IPS-18c (cell line): ENCODE data around the gene LSM12.

Experiments used
- H3K4me3 ChIP-seq: 2 replicates; pipeline ENCODE4 v1.7.0; 2013; ENCODE audit warnings: low read depth, mild to moderate bottlenecking, low read length, moderate library complexity; ENCODE audit not compliant: insufficient read depth
- H3K9me3 ChIP-seq: one replicate; pipeline ENCODE4 v1.6.1; 2013; ENCODE audit warnings: mild to moderate bottlenecking, low read length, moderate library complexity; ENCODE audit not compliant: control insufficient read depth, insufficient read depth

LSM12 gene

DNA sequence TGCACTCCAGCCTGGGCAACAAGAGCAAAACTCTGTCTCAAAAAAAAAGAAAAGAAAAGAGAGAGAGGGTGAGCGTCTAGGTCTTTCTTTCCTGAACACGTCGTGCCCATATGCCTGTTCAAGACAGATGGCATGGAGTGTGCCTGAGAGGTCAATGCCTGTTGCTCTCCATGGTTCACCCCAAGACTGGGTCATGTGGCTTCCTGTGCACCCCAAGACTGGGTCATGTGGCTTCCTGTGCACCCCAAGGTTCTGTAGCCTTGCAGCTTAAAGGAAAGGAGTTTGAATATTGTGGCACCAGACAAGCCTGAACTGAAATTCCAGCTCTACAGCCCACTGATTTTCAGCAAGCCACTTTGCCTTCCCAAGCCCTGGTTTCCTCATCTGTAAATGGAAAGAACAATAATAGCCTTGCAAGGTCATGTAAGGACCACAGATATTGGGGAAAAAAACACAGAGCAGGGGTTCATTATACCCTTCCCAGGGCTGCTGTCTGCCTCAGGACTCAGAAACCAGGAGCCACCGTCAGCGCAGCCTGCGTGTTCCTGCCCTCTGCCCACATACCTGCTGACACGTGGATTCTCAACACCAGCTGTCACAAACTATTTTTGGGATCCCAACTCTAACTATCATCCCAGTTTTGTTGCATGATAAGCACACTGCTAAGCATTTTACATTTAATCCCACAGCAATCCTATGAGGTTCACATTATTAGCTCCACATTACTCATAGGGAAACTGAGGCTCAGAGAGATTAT, 80.1 kb downstream of the LSM12 start:
- Histone ChIP-seq H3K9me3 (peaks cover 2% of the 10 kb centered on the region), H3K4me3 (no peak overlapping the region)

DNA sequence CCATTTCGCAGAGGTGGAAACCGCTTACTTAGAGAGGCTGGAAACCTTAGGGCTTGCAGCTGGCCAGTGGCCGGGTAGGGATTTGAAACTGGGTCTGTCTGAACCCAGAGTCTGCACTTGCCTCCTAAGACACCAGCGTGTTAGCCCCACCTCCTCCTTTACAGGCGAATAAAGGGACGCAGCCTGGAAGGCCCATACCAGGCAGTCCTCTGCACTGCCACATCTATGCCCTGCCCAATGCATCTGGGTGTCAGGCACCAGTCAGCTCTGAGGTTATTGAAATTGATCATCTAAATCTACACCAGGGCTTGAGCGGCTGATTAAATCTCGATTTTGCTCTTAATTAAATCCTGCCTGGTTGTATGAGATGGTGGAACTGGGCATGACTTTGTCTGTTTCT, 82.0 kb downstream of the LSM12 start:
- Histone ChIP-seq H3K4me3 (no peak overlapping the region; the same call in 1 of the 2 replicates), H3K9me3 (peaks cover 2% of the 10 kb centered on the region)
